Right lobe of liver (tissue), 6 donors: Measurements from ENCODE around the gene GFOD1. TPM values are rescaled to one million over a fixed set of nuclear protein-coding genes. Genes with fewer than 3 reads are reported as not detected.
A peak's percentile ranks its signal among the peaks of the same experiment; 100 is the strongest.

ENCODE experiments used
- ATAC-seq, 4 donors: fragments of 200-7000 bp; cut with Tn5 transposase; one replicate each; pipeline ENCODE4 v1.9.1; 2020; ENCODE audit warnings: mild to moderate bottlenecking in 4 of 4, moderate library complexity in 4 of 4
- DNase-seq, 3 donors: peaks; one replicate each; pipeline ENCODE4 v3.0.0-alpha.2; 2020
- H3K27ac ChIP-seq, 3 donors: fragments of 200-600 bp; one replicate each; pipeline ENCODE4 v1.8.0; 2022
- H3K27me3 ChIP-seq, 2 donors: fragments of 200-600 bp; one replicate each; pipeline ENCODE4 v1.8.0; 2022
- H3K36me3 ChIP-seq, 4 donors: fragments of 200-600 bp; sonication (generic) in 1 of 4; one replicate each; pipeline versions ENCODE4 v1.5.1 to v1.8.0; 2017 to 2022; ENCODE audit warnings: control low read depth in 1 of 4
- H3K4me1 ChIP-seq, 4 donors: fragments of 200-600 bp; sonication (generic) in 1 of 4; one replicate each; pipeline versions ENCODE4 v1.5.1 to v1.8.0; 2017 to 2022; ENCODE audit warnings: control low read depth in 1 of 4
- H3K4me3 ChIP-seq, 3 donors: fragments of 200-600 bp; one replicate each; pipeline ENCODE4 v1.8.0; 2022
- H3K9me3 ChIP-seq, 4 donors: fragments of 200-600 bp; sonication (generic) in 1 of 4; one replicate each; pipeline versions ENCODE4 v1.5.1 to v1.8.0; 2017 to 2022; ENCODE audit warnings: control low read depth in 1 of 4
- CTCF ChIP-seq, 4 donors: fragments of 200-600 bp in 3 of 4; fragments of 450-650 bp in 1 of 4; IDR thresholded peaks; one replicate each; pipeline versions ENCODE4 v1.5.1 to v1.8.0; 2016 to 2022; ENCODE audit warnings: antibody characterized with exemption in 4 of 4, mild to moderate bottlenecking in 2 of 4
- POLR2A ChIP-seq: fragments of 450-650 bp; IDR thresholded peaks from one replicate; pipeline ENCODE4 v1.6.1; 2017; ENCODE audit warnings: antibody characterized with exemption, mild to moderate bottlenecking
- WGBS: methylation state at CpG from one replicate; pipeline ENCODE4 v1.1.6; 2018; ENCODE audit warnings: low coverage, low lambda C conversion rate; ENCODE audit not compliant: insufficient coverage; ENCODE audit errors: missing lambda C conversion rate; 5-methylcytosine and 5-hydroxymethylcytosine counted together
- intact Hi-C, 2 donors: fragments of 100-400 bp; cut with DNase I; formaldehyde crosslinking; loops; one replicate each; pipeline versions ENCODE4 v1.11.2 to v1.14.1; 2022
- total RNA-seq, 6 experiments: library from RNA; depleted of rRNA in 2 of 6; stranded (reverse); fragments of >200 nt in 2 of 6; fragmentation: NEBNext Ultra II Directional in 3 of 6; extraction: Animal tissue kit (Norgen Biotek cat#: 25700) in 3 of 6; gene quantifications; one replicate each; pipeline versions ENCODE4 v1.1.0 to v1.2.4, GENCODE V29; 2016 to 2023
- donor health status: DM: no; HTN: yes; CAD: no.
- donor health status: DM: no; HTN: no; CAD: no.
- donor health status: DM: no; HTN: no; CAD: no.
- donor health status: DM: no; HTN: yes; CAD: no.
- donor health status: DM: no; HTN: yes; CAD: no.

GFOD1 gene
- total RNA-seq, 6 experiments from 2014 or later, result 5.4 to 8.5 (median 7.5) TPM

- no peak overlapping the region for H3K4me3 ChIP-seq
- ATAC-seq (peak in 1 of 4 donors; percentile 19), DNase-seq (no peak)
- H3K4me1 ChIP-seq, result peaks cover 0 to 58% (median 2%) of the 10 kb centered on the region in 4 donors
- WGBS, result 66% methylated on average over 4 of the region's 4 CpGs
- no peaks in the 10 kb centered on the region for H3K9me3 ChIP-seq
- intact Hi-C loops, result no loop called here
- no peaks in the 10 kb centered on the region for H3K27me3 ChIP-seq
- TF ChIP-seq CTCF (IDR thresholded peaks at IDR 0.05) (no peak), POLR2A (no peak)
- H3K27ac ChIP-seq, result peak overlapping the region in 1 of 3 donors; percentile 70
- no peaks in the 10 kb centered on the region for H3K36me3 ChIP-seq
These were observed 34.2 kb downstream of the GFOD1 start for GRCh38 chr6:13453153-13453552.

- DNase-seq (no peak), ATAC-seq (peak in 1 of 4 donors; percentile 38)
- Histone ChIP-seq H3K27ac (peak overlapping the region in 2 of 3 donors; percentile 23 to 70), H3K27me3 (no peaks in the 10 kb centered on the region), H3K4me1 (peaks cover 0 to 52% (median 2%) of the 10 kb centered on the region in 4 donors), H3K9me3 (no peaks in the 10 kb centered on the region), H3K36me3 (no peaks in the 10 kb centered on the region), H3K4me3 (no peak overlapping the region)
- TF ChIP-seq POLR2A (no peak), CTCF (IDR thresholded peaks at IDR 0.05) (no peak)
- WGBS, result 71% methylated on average over 5 of the region's 11 CpGs
- intact Hi-C loops, result no loop called here
These were observed 34.9 kb downstream of the GFOD1 start for GRCh38 chr6:13452346-13453117.

- TF ChIP-seq CTCF (IDR thresholded peaks at IDR 0.05) (no peak), POLR2A (no peak)
- H3K4me1 ChIP-seq, result peaks cover 0 to 44% (median 2%) of the 10 kb centered on the region in 4 donors
- H3K36me3 ChIP-seq, result no peaks in the 10 kb centered on the region
- H3K27ac ChIP-seq, result peak overlapping the region in 1 of 3 donors; percentile 13
- intact Hi-C loops, result no loop called here
- DNase-seq, result no peak
- H3K27me3 ChIP-seq, result no peaks in the 10 kb centered on the region
- no peak overlapping the region for H3K4me3 ChIP-seq
- 94% methylated on average over 7 of the region's 15 CpGs for WGBS
- ATAC-seq, result no peak
- H3K9me3 ChIP-seq, result no peaks in the 10 kb centered on the region
These were observed 36.1 kb downstream of the GFOD1 start for GRCh38 chr6:13451181-13451895.

GRCh38 chr6:13450628-13451027 lies 36.8 kb downstream of the GFOD1 start:
- ATAC-seq, result no peak
- no peaks in the 10 kb centered on the region for H3K36me3 ChIP-seq
- peaks cover 0 to 44% (median 2%) of the 10 kb centered on the region in 4 donors for H3K4me1 ChIP-seq
- no peaks in the 10 kb centered on the region for H3K27me3 ChIP-seq
- no peak for DNase-seq
- 83% methylated on average over 2 of the region's 6 CpGs for WGBS
- H3K27ac ChIP-seq, result peak overlapping the region in 1 of 3 donors; percentile 13
- no peak overlapping the region for H3K4me3 ChIP-seq
- no peaks in the 10 kb centered on the region for H3K9me3 ChIP-seq
- intact Hi-C loops, result no loop called here
- TF ChIP-seq POLR2A, result no peak
- TF ChIP-seq CTCF (IDR thresholded peaks at IDR 0.05), result no peak
